Cerebellar nuclear complex (tissue), 1 donor: ENCODE results near the gene NDUFS7.
"Not testable (repeated sequence)": the region's sequence is repeated elsewhere in the genome, so short reads cannot be mapped to it uniquely, and the experiment has no call there.

Source experiments
- DNase-seq, 2 experiments: peaks; one replicate each; lab custom pipeline; 2025; lab: John Stamatoyannopoulos, UW

NDUFS7 gene

GRCh38 chr19:1432507-1432887 lies 48.8 kb downstream of the NDUFS7 start:
- no peak for DNase-seq

- DNase-seq = no peak
These were observed 49.7 kb downstream of the NDUFS7 start for GRCh38 chr19:1433119-1434039.

GRCh38 chr19:1434040-1434366 lies 50.3 kb downstream of the NDUFS7 start:
- no peak for DNase-seq

- no peak for DNase-seq
These were observed 50.9 kb downstream of the NDUFS7 start for GRCh38 chr19:1434577-1435060.

- no peak for DNase-seq
These were observed 51.8 kb downstream of the NDUFS7 start for GRCh38 chr19:1435378-1435989.

- no peak for DNase-seq
These were observed 53.9 kb downstream of the NDUFS7 start for GRCh38 chr19:1437609-1438008.

GRCh38 chr19:1438035-1438932 lies 54.6 kb downstream of the NDUFS7 start, which contains the start of gene RPS15:
Gene RPS15 (plus strand): TSS chr19:1438396. CDS start chr19:1438426, 30 bp downstream.
- peak in 1 of 2 experiments; percentile 72 for DNase-seq

GRCh38 chr19:1438933-1439354 lies 55.2 kb downstream of the NDUFS7 start:
- DNase-seq = no peak

GRCh38 chr19:1439525-1440417 lies 56.1 kb downstream of the NDUFS7 start:
- not testable (repeated sequence) for DNase-seq

GRCh38 chr19:1440418-1440801 lies 56.7 kb downstream of the NDUFS7 start:
- DNase-seq = no peak

- no peak for DNase-seq
These were observed 57.3 kb downstream of the NDUFS7 start for GRCh38 chr19:1441022-1441426.

- DNase-seq = no peak
These were observed 58.2 kb downstream of the NDUFS7 start for GRCh38 chr19:1441677-1442438.
